ENCODE data around the gene FFAR1.

The FFAR1 gene

DNA sequence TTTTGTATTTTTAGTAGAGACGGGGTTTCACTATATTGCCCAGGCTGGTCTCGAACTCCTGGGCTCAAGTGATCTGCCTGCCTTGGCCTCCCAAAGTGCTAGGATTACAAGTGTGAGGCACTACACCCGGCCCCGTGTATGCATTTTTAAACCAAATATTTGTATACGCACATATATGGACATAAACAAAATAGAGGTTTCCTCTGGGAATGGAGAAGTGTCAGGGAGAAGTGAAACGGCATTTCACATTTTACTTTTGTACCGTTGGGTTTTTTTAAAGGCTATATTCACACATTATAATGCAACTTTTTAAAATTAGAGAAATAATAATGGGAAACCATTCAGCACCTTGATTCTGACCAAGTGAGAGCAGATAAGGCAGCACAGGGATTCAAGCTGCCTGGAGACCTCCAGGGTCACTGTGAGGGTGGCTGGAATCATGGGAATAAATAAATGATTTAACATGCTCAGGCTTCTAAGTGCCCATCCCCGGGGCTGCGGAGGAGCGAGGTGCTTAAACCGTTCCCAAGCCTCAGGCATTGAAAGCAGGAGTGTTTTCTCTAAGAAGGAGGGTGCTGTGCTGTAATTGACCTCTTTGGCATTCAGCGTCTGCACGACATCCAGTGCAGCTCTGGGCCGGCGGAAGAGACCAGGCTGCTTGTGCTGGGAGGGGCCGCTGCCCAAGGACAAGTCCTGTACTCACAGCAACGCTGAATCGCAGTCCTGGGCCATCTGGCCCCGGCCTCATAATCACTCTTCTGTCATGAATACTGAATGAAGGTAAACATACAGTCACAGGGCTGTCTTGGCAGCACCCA, 47.9 kb downstream of the FFAR1 start:
- no peak for DNase-seq

DNA sequence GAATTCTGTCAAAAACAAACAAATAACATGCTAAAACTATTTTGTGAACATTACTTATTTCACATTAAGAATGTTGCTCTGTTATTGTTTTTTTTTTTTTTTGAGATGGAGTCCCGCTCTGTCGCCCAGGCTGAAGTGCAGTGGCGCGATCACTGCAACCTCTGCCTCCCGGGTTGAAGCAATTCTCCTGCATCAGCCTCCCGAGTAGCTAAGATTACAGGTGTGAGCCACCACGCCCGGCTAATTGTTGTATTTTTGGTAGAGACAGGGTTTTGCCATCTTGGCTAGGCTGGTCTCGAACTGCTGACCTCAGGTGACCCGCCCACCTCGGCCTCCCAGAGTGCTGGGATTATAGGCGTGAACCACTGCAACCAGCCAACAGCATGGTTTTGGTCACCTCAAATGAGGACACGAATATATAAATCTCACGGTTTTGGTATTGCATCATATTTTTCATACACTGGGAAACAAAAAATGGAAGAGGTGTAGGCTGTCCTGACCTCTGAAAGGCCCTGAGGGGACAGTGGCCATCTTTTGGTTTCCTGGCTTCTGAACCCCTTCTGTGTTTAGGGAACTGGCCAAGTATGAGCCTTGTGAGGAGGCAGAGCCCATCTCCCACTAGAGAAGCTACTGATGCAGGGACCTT, 48.7 kb downstream of the FFAR1 start:
- no peak for DNase-seq

DNA sequence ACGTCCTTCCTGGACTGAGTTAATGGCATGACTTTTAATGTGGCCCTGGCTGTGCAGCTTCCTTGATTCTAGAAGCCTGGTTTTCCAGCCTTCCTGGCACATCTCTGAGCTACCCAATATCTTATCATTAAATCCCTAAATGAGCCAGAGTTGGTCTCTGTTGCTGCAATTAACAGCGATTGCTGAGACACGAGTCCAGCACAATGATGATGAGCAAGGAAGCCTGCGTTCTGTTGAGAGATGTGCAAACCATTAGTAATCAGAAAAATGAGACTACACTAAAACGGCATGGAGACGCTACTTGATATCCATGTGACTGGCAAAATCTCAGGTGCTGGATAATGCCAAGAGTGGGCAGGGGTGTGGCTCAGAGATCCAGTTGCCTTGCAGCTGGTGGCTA, 49.4 kb downstream of the FFAR1 start:
- DNase-seq = no peak
